ENCODE measurements around the gene C6orf120.

The C6orf120 gene

GRCh38 chr6:169669147-169669546 lies 32.8 kb upstream of the C6orf120 start:
- Histone ChIP-seq H3K4me3 (no peak overlapping the region), H3K36me3 (peaks cover 9 to 64% (median 26%) of the 10 kb centered on the region in 3 donors), H3K27me3 (no peaks in the 10 kb centered on the region), H3K4me1 (no peaks in the 10 kb centered on the region), H3K9me3 (no peaks in the 10 kb centered on the region), H3K27ac (no peak overlapping the region)
- DNase-seq: no peak
- intact Hi-C loops (cut with DNase I; ENCODE audit: low total_unique reads): no loop called here
- TF ChIP-seq CTCF (IDR thresholded peaks at IDR 0.05): no peak

- no peak for DNase-seq
- H3K36me3 ChIP-seq: peaks cover 5 to 59% (median 25%) of the 10 kb centered on the region in 3 donors
Measured at GRCh38 chr6:169669889-169670288, 32.0 kb upstream of the C6orf120 start.

GRCh38 chr6:169671563-169671962 lies 30.4 kb upstream of the C6orf120 start:
- TF ChIP-seq CTCF (IDR thresholded peaks at IDR 0.05): no peak
- no peak overlapping the region for H3K27ac ChIP-seq
- H3K9me3 ChIP-seq: no peaks in the 10 kb centered on the region
- no peak for DNase-seq
- peaks cover 4 to 44% (median 17%) of the 10 kb centered on the region in 3 donors for H3K36me3 ChIP-seq
- H3K27me3 ChIP-seq: no peaks in the 10 kb centered on the region
- H3K4me1 ChIP-seq: no peaks in the 10 kb centered on the region
- no peak overlapping the region for H3K4me3 ChIP-seq
- intact Hi-C loops (cut with DNase I; ENCODE audit: low total_unique reads): no loop called here

More at GRCh38 chr6:169669889-169670288, 32.0 kb upstream of the C6orf120 start:
- Histone ChIP-seq H3K9me3 (no peaks in the 10 kb centered on the region), H3K27ac (no peak overlapping the region), H3K27me3 (no peaks in the 10 kb centered on the region), H3K4me3 (no peak overlapping the region), H3K4me1 (no peaks in the 10 kb centered on the region)
- no peak for TF ChIP-seq CTCF (IDR thresholded peaks at IDR 0.05)
- intact Hi-C loops (cut with DNase I; ENCODE audit: low total_unique reads): no loop called here

- no peaks in the 10 kb centered on the region for H3K9me3 ChIP-seq
- H3K27me3 ChIP-seq: no peaks in the 10 kb centered on the region
- no peak overlapping the region for H3K4me3 ChIP-seq
- no peak for TF ChIP-seq CTCF (IDR thresholded peaks at IDR 0.05)
- H3K4me1 ChIP-seq: no peaks in the 10 kb centered on the region
- H3K36me3 ChIP-seq: peaks cover 0 to 37% (median 0%) of the 10 kb centered on the region in 3 donors
- intact Hi-C loops (cut with DNase I; ENCODE audit: low total_unique reads): no loop called here
- H3K27ac ChIP-seq: no peak overlapping the region
- DNase-seq: no peak
Measured at GRCh38 chr6:169675011-169675410, 26.9 kb upstream of the C6orf120 start.

- TF ChIP-seq CTCF (IDR thresholded peaks at IDR 0.05): no peak
- intact Hi-C loops (cut with DNase I; ENCODE audit: low total_unique reads): no loop called here
- Histone ChIP-seq H3K4me3 (no peak overlapping the region), H3K9me3 (no peaks in the 10 kb centered on the region), H3K27me3 (no peaks in the 10 kb centered on the region), H3K27ac (no peak overlapping the region), H3K36me3 (peaks cover 0 to 25% (median 4%) of the 10 kb centered on the region in 3 donors), H3K4me1 (no peaks in the 10 kb centered on the region)
- no peak for DNase-seq
Measured at GRCh38 chr6:169677096-169677495, 24.8 kb upstream of the C6orf120 start.

- Histone ChIP-seq H3K27me3 (no peaks in the 10 kb centered on the region), H3K4me3 (no peak overlapping the region), H3K9me3 (no peaks in the 10 kb centered on the region), H3K4me1 (no peaks in the 10 kb centered on the region), H3K27ac (no peak overlapping the region), H3K36me3 (peaks cover 0 to 29% (median 7%) of the 10 kb centered on the region in 3 donors)
- no peak for TF ChIP-seq CTCF (IDR thresholded peaks at IDR 0.05)
- intact Hi-C loops (cut with DNase I; ENCODE audit: low total_unique reads): no loop called here
- DNase-seq: no peak
Measured at GRCh38 chr6:169678342-169678741, 23.6 kb upstream of the C6orf120 start.

Measured in tibial artery (tissue), 4 donors.